Measurements from ENCODE around the gene HRH3. TPM values are rescaled to one million over a fixed set of nuclear protein-coding genes. Genes with fewer than 3 reads are reported as not detected.

Gene HRH3
- total RNA-seq, 4 donors from 2014 or later: not detected

DNA sequence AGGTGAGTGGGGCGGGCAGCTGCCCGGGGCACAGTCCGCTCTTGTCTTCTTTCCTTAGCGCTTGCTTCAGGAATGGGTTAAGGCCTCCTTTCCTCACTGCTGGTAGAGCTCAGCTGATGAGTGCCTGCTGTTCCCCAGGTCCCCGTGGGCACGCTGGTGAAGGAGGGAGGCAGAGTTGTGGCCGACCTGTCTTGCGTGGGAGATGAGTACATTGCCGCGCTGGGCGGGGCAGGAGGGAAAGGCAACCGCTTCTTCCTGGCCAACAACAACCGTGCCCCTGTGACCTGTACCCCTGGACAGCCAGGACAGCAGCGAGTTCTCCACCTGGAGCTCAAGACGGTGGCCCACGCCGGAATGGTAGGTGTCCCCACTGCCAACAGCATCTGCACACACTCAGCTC, 21.6 kb downstream of the HRH3 start:
- ATAC-seq (ENCODE audit: low FRiP score) (no peak), DNase-seq (ENCODE audit: low spot score) (no peak)
- TF ChIP-seq, protein P1, sequence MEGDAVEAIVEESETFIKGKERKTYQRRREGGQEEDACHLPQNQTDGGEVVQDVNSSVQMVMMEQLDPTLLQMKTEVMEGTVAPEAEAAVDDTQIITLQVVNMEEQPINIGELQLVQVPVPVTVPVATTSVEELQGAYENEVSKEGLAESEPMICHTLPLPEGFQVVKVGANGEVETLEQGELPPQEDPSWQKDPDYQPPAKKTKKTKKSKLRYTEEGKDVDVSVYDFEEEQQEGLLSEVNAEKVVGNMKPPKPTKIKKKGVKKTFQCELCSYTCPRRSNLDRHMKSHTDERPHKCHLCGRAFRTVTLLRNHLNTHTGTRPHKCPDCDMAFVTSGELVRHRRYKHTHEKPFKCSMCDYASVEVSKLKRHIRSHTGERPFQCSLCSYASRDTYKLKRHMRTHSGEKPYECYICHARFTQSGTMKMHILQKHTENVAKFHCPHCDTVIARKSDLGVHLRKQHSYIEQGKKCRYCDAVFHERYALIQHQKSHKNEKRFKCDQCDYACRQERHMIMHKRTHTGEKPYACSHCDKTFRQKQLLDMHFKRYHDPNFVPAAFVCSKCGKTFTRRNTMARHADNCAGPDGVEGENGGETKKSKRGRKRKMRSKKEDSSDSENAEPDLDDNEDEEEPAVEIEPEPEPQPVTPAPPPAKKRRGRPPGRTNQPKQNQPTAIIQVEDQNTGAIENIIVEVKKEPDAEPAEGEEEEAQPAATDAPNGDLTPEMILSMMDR (IDR thresholded peaks at IDR 0.05): no peak

DNA sequence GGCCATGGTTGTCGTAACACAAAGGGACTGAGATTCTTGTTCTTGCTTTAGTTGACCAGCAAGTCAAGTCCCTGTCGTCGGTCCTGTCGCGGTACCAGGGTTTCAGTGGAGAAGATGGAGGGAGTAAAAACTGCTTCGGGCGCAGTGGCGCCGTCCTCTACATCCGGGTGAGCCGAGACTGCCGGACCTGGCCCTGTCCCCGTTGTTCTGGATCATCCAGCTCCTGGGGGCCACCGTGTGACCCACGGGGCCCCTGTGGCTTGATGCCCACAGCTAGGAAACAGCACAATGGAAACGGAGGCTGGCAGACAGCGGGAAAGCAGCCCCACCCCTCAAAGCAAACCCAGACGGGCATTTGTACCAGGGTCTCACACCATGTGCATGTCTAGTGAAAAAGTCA, 22.3 kb downstream of the HRH3 start:
- TF ChIP-seq, protein P1 (IDR thresholded peaks at IDR 0.05): no peak
- ATAC-seq (ENCODE audit: low FRiP score) (no peak), DNase-seq (ENCODE audit: low spot score) (no peak)

DNA sequence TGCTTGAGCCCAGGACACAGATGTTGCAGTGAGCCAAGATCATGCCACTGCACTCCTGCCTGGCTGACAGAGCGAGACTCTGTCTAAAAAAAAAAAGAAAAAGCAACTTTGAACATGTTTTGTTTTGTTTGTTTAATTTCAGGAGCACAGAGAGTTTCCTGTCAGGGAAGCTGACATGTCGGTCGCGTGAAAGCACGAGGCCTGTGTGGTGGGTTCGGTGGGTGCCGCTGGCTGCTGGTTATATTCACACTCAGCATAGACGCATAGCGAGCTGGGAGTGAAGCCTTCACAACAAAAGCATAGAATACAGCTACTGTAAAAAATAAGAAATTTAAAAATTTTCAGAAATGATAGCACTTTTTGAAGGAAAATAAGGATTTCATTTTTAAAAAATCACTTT, 22.8 kb downstream of the HRH3 start:
- TF ChIP-seq, protein P1 (IDR thresholded peaks at IDR 0.05): no peak
- DNase-seq (ENCODE audit: low spot score): no peak
- no peak for ATAC-seq (ENCODE audit: low FRiP score)

DNA sequence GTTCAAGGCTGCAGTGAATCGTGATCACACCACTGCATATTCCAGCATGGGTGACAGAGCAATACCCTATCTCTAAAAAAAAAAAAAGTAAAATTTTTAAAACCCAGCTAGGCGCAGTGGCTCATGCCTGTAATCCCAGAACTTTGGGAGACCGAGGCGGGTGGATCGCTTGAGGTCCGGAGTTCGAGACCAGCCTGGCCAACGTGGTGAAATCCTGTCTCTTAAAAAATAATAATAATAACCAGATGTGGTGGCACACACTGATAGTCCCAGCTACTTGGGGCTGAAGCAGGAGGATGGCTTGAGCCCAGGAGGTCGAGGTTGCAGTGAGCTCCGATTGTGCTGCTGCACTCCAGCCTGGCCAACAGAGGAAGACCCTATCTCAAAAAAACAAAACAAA, 23.8 kb downstream of the HRH3 start:
- no peak for DNase-seq (ENCODE audit: low spot score)
- TF ChIP-seq, protein P1 (IDR thresholded peaks at IDR 0.05): no peak
- no peak for ATAC-seq (ENCODE audit: low FRiP score)

DNA sequence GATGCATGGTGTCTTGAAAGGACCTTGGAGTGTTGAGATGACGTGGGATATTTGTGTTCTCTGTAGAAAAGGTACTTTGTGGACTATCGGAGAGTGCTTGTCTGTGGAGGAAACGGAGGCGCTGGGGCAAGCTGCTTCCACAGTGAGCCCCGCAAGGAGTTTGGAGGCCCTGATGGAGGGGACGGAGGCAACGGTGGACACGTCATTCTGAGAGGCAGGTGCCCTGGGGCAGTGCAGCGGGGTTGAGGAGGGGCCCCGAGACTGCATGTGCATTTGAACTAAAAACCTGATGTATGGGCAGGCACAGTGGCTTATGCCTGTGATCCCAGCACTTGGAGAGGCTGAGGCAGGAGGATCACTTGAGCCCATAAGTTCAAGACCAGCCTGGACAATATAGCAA, 24.3 kb downstream of the HRH3 start:
- DNase-seq (ENCODE audit: low spot score) (no peak), ATAC-seq (ENCODE audit: low FRiP score) (no peak)
- TF ChIP-seq, protein P1 (IDR thresholded peaks at IDR 0.05): no peak

DNA sequence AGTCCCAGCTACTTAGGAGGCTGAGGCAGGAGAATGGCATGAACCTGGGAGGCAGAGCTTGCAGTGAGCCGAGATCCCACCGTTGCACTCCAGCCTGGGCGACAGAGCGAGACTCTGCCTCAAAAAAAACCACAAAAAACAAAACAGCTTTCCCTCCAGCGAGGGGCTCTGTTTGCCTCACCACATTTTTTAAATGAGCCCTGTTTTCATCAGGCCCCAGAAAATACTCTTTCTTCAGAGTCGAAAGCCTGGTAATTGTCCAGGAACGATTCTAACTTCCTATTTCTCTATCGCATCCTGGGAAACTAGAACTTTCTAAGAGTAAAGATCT, 25.0 kb downstream of the HRH3 start:
- ATAC-seq (ENCODE audit: low FRiP score) (no peak), DNase-seq (ENCODE audit: low spot score) (no peak)
- TF ChIP-seq, protein P1 (IDR thresholded peaks at IDR 0.05): no peak

DNA sequence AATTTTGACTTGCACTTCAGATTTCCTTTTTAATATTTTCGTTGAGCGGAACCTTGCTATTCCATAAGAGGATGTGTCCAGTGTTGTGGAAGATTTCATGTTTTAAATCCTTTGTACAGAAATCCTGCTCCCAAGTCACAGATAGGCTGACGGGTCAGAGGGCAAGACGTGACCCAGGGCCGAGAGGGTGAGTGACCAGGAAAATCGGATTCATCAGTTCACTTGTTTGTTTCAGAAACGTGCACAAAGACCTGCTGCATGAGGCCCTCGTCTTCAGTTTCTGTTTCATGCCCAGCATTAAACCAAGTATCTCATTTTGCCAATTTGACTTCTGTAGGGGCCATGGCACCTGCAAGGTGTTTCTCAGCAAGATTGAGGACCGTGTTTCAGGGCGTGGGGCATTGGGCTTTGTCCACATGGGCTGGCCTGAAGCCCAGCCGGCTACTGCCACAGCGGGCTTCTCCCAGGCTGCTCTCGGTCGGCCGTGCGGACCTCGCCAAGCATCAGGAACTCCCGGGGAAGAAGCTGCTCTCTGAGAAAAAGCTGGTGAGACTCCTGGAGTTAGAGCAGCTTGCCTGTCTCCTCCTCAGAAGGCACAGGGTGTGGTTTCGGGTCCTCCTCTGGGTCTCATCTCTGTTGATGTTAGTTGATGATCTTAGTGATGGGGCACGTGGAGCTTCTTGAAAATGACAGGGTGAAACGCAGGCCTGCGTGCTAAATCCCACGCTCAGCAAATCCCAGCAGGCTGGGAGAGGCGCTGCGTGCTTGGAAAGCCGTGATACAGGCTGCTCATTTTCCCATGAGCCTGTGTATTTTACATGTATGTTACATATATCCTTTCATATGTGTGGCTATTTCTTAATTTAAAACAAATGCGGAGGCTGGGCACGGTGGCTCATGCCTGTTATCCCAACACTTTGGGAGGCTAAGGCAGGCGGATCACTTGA, 26.7 kb downstream of the HRH3 start:
- TF ChIP-seq, protein P1 (IDR thresholded peaks at IDR 0.05): no peak
- DNase-seq (ENCODE audit: low spot score): no peak
- ATAC-seq (ENCODE audit: low FRiP score): no peak

Data from omental fat pad (tissue), 4 donors.